Neural crest cell (in vitro differentiated cells): Measurements from ENCODE around the gene ZNF691. TPM values are rescaled to one million over a fixed set of nuclear protein-coding genes. Genes with fewer than 3 reads are reported as not detected.
"Not testable (repeated sequence)": the region's sequence is repeated elsewhere in the genome, so short reads cannot be mapped to it uniquely, and the experiment has no call there.

Source experiments
- DNase-seq: peaks from one replicate; pipeline ENCODE4 v3.0.0; 2021; ENCODE audit warnings: low read depth, mixed read lengths, low spot score
- H3K27ac Mint-ChIP-seq: one replicate; pipeline ENCODE4 v1.8.0; 2021; ENCODE audit warnings: mild to moderate bottlenecking, mixed read lengths; ENCODE audit not compliant: unreplicated experiment
- H3K27me3 Mint-ChIP-seq: 2 replicates; pipeline ENCODE4 v1.8.0; 2021; ENCODE audit warnings: low read depth, mild to moderate bottlenecking, mixed read lengths
- H3K36me3 Mint-ChIP-seq: 2 replicates; pipeline ENCODE4 v1.8.0; 2021; ENCODE audit warnings: low read depth, mild to moderate bottlenecking, mixed read lengths
- H3K4me1 Mint-ChIP-seq: 2 replicates; pipeline ENCODE4 v1.8.0; 2021; ENCODE audit warnings: mixed read lengths
- H3K4me3 Mint-ChIP-seq: one replicate; pipeline ENCODE4 v1.8.0; 2021; ENCODE audit warnings: mild to moderate bottlenecking, mixed read lengths
- H3K9me3 Mint-ChIP-seq: 2 replicates; pipeline ENCODE4 v1.8.0; 2021; ENCODE audit warnings: mixed read lengths
- CTCF ChIP-seq: fragments of 200-600 bp; sonication (generic); conservative IDR thresholded peaks from 2 replicates; pipeline ENCODE4 v1.5.0; 2021; ENCODE audit warnings: antibody characterized with exemption, mild to moderate bottlenecking
- total RNA-seq: library from RNA; stranded (reverse); gene quantifications from 2 replicates; pipeline ENCODE4 v1.2.1, GENCODE V29; 2021

The ZNF691 gene
- total RNA-seq, 1 donor from 2014 or later, result 19.1 TPM

- no peak for DNase-seq
- Mint-ChIP-seq H3K27ac (peak overlapping the region; percentile 87), H3K4me3 (no peak overlapping the region), H3K9me3 (peaks cover 4% of the 10 kb centered on the region), H3K27me3 (no peaks in the 10 kb centered on the region), H3K36me3 (peaks cover 18% of the 10 kb centered on the region), H3K4me1 (no peaks in the 10 kb centered on the region)
- no peak for TF ChIP-seq CTCF
Measured at GRCh38 chr1:42806593-42806992, 39.8 kb upstream of the ZNF691 start.

- no peak overlapping the region for H3K4me3 Mint-ChIP-seq
- peaks cover 18% of the 10 kb centered on the region for H3K36me3 Mint-ChIP-seq
- no peak for DNase-seq
- peaks cover 4% of the 10 kb centered on the region for H3K9me3 Mint-ChIP-seq
- no peak for TF ChIP-seq CTCF
- no peaks in the 10 kb centered on the region for H3K27me3 Mint-ChIP-seq
- H3K27ac Mint-ChIP-seq, result no peak overlapping the region
- H3K4me1 Mint-ChIP-seq, result no peaks in the 10 kb centered on the region
Measured at GRCh38 chr1:42807056-42807668, 39.3 kb upstream of the ZNF691 start.

GRCh38 chr1:42814815-42815214 is 31.6 kb upstream of the ZNF691 start:
- not testable (repeated sequence) for H3K36me3 Mint-ChIP-seq, H3K9me3 Mint-ChIP-seq, H3K27ac Mint-ChIP-seq, DNase-seq, H3K27me3 Mint-ChIP-seq
- Mint-ChIP-seq H3K4me3 (peak overlapping the region; percentile 39), H3K4me1 (peaks cover 29% of the 10 kb centered on the region)

GRCh38 chr1:42815941-42816584 is 30.4 kb upstream of the ZNF691 start:
- no peaks in the 10 kb centered on the region for H3K9me3 Mint-ChIP-seq

GRCh38 chr1:42816585-42817439 is 29.6 kb upstream of the ZNF691 start, which contains the start of the genes ERMAP and SVBP:
Gene ERMAP (plus strand): TSS chr1:42817122. CDS start chr1:42830449, 13,327 bp downstream.
Gene SVBP (minus strand): TSS chr1:42817397. CDS start chr1:42816544, 853 bp downstream.
- Mint-ChIP-seq H3K4me3 (peak within 1 kb of the TSS; percentile 83), H3K4me1 (peaks cover 35% of the 10 kb centered on the region), H3K9me3 (no peaks in the 10 kb centered on the region), H3K36me3 (peaks cover 4% of the 10 kb centered on the region), H3K27ac (peak within 1 kb of the TSS; percentile 90), H3K27me3 (no peaks in the 10 kb centered on the region)
- no peak for TF ChIP-seq CTCF
- peak; percentile 95 for DNase-seq

More at GRCh38 chr1:42815941-42816584, 30.4 kb upstream of the ZNF691 start:
- Mint-ChIP-seq H3K36me3 (peaks cover 7% of the 10 kb centered on the region), H3K27me3 (no peaks in the 10 kb centered on the region), H3K27ac (peak overlapping the region; percentile 47), H3K4me1 (peaks cover 35% of the 10 kb centered on the region), H3K4me3 (peak overlapping the region; percentile 83)
- no peak for DNase-seq
- TF ChIP-seq CTCF, result no peak
